ENCODE data around the gene RRP15. TPM values are rescaled to one million over a fixed set of nuclear protein-coding genes. Genes with fewer than 3 reads are reported as not detected.

Gene RRP15
- total RNA-seq, 1 experiment from 2014 or later, result 32.1 TPM

DNA sequence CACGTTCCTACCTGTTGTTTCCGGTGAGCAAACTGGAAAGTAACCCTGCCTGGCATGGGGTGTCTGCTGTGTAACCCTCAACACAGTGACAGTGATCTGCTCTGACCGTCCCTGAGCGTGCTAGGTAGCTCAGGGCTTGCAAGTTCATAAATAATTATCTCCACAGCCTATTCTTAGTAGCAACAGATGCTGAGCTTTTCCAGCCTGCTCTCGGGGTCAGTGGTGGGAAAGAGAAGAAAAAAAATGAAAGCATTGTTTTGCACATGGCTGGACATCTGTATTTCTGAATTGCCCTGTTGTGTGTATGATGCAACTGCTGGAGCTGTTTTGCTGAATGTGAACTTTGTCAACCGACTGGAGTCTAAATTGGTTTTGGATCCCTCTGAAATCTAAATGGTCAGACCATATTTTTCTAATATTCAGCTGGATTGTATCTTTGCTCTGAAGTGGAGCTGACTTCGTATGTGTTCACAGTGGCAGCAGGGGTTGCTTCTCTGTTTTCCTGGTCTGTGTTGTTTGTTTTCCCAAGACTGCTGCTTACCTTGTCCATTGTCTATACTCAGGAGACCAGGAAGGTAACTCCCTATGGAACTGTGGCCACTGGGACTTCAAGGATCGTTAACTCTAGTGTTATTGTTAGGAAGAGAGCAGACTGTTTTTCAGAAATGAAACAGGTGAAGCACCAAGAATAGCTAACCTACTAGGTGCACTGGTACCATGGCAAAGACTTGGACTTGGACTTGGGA, 87.0 kb downstream of the RRP15 start:
- ChIA-PET CTCF (interaction anchor here (0.6 kb wide), 1 partner anchor 183 kb away, joined by 3 read pairs; no protein-coding TSS in a partner anchor), POLR2A (interaction anchor here (0.5 kb wide), 1 partner anchor 55 kb away, joined by 3 read pairs; no protein-coding TSS in a partner anchor)
- DNase-seq (ENCODE audit: low read depth, low spot score) (no peak), ATAC-seq (peak; percentile 31; the same call in 1 of the 2 replicates)
- Histone ChIP-seq H3K27ac (ENCODE audit: low read length) (peak overlapping the region; percentile 100), H3K4me3 (ENCODE audit: low read depth in 2 of 2, low read length in 2 of 2) (peak overlapping the region in 1 of 2 experiments; percentile 1; a peak in 1 of 4 replicates), H3K4me1 (ENCODE audit: control insufficient read depth, insufficient read depth, low read length) (peaks cover 90% of the 10 kb centered on the region), H3K27me3 (ENCODE audit: control insufficient read depth, insufficient read depth, low read length) (no peaks in the 10 kb centered on the region), H3K36me3 (ENCODE audit: control insufficient read depth, insufficient read depth, low read length) (no peaks in the 10 kb centered on the region; the same call in 1 of the 2 replicates), H3K9me3 (ENCODE audit: control insufficient read depth, insufficient read depth, low read depth, low read length) (no peaks in the 10 kb centered on the region)
- BruUV-seq (replicated peaks), result no TSS peak
- intact Hi-C loops (cut with micrococcal nuclease; ENCODE audit: unreplicated experiment) (no loop called here), in situ Hi-C loops (cut with HindIII; ENCODE audit: low pct_unique_long_range_greater_than_20kb, low sequenced_read_pairs) (no loop called here)
- no peak for TF ChIP-seq SIN3A (IDR thresholded peaks at IDR 0.05; ENCODE audit: borderline replicate concordance, insufficient read depth, low read depth, low read length)
- TF ChIP-seq, protein P1, sequence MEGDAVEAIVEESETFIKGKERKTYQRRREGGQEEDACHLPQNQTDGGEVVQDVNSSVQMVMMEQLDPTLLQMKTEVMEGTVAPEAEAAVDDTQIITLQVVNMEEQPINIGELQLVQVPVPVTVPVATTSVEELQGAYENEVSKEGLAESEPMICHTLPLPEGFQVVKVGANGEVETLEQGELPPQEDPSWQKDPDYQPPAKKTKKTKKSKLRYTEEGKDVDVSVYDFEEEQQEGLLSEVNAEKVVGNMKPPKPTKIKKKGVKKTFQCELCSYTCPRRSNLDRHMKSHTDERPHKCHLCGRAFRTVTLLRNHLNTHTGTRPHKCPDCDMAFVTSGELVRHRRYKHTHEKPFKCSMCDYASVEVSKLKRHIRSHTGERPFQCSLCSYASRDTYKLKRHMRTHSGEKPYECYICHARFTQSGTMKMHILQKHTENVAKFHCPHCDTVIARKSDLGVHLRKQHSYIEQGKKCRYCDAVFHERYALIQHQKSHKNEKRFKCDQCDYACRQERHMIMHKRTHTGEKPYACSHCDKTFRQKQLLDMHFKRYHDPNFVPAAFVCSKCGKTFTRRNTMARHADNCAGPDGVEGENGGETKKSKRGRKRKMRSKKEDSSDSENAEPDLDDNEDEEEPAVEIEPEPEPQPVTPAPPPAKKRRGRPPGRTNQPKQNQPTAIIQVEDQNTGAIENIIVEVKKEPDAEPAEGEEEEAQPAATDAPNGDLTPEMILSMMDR (IDR thresholded peaks at IDR 0.05), result no peak
- no peak for TF ChIP-seq POLR2AphosphoS5 (IDR thresholded peaks at IDR 0.05; ENCODE audit: low read depth, low read length)
- no peak for TF ChIP-seq REST (IDR thresholded peaks at IDR 0.05; ENCODE audit: insufficient read depth in 1 of 2, low read depth in 2 of 2, low read length in 1 of 2)

GRCh38 chr1:218374401-218375353, 89.6 kb downstream of the RRP15 start:
- peak overlapping the region in 1 of 2 experiments; percentile 9; a peak in 2 of 4 replicates for H3K4me3 ChIP-seq (ENCODE audit: low read depth in 2 of 2, low read length in 2 of 2)
- peak overlapping the region; percentile 100 for H3K27ac ChIP-seq (ENCODE audit: low read length)
- DNase-seq (ENCODE audit: low read depth, low spot score) (no peak), ATAC-seq (no peak)
- H3K36me3 ChIP-seq (ENCODE audit: control insufficient read depth, insufficient read depth, low read length), result no peaks in the 10 kb centered on the region; the same call in 1 of the 2 replicates
- intact Hi-C loops (cut with micrococcal nuclease; ENCODE audit: unreplicated experiment), result no loop called here
- H3K27me3 ChIP-seq (ENCODE audit: control insufficient read depth, insufficient read depth, low read length), result no peaks in the 10 kb centered on the region
- in situ Hi-C loops (cut with HindIII; ENCODE audit: low pct_unique_long_range_greater_than_20kb, low sequenced_read_pairs), result no loop called here
- ChIA-PET POLR2A (interaction anchor here (0.5 kb wide), 1 partner anchor 11 kb away, joined by 3 read pairs; no protein-coding TSS in a partner anchor), CTCF (no interaction called here)
- TF ChIP-seq TCF7L2 (IDR thresholded peaks at IDR 0.05; ENCODE audit: low read depth, low read length) (no peak; the same call in 1 of the 2 replicates), SIN3A (IDR thresholded peaks at IDR 0.05; ENCODE audit: borderline replicate concordance, insufficient read depth, low read depth, low read length) (no peak), REST (IDR thresholded peaks at IDR 0.05; ENCODE audit: insufficient read depth in 1 of 2, low read depth in 2 of 2, low read length in 1 of 2) (no peak), POLR2AphosphoS5 (IDR thresholded peaks at IDR 0.05; ENCODE audit: low read depth, low read length) (no peak)
- TF ChIP-seq, protein P1 (IDR thresholded peaks at IDR 0.05), result no peak
- no peaks in the 10 kb centered on the region for H3K9me3 ChIP-seq (ENCODE audit: control insufficient read depth, insufficient read depth, low read depth, low read length)
- peaks cover 96% of the 10 kb centered on the region for H3K4me1 ChIP-seq (ENCODE audit: control insufficient read depth, insufficient read depth, low read length)
- BruUV-seq (replicated peaks), result no TSS peak

Measured in Panc1 (cell line).